HG03196 (cell line): ENCODE results near the gene RIMS1.

Experiments used
- ATAC-seq: cut with Tn5 transposase; IDR thresholded peaks from one replicate; pipeline ENCODE4 v1.9.1; 2021; ENCODE audit not compliant: unreplicated experiment

The RIMS1 gene

GRCh38 chr6:72412709-72413044 is 526.3 kb downstream of the RIMS1 start:
- no peak for ATAC-seq

- ATAC-seq: no peak
These were observed 527.5 kb downstream of the RIMS1 start for GRCh38 chr6:72413884-72414283.

DNA sequence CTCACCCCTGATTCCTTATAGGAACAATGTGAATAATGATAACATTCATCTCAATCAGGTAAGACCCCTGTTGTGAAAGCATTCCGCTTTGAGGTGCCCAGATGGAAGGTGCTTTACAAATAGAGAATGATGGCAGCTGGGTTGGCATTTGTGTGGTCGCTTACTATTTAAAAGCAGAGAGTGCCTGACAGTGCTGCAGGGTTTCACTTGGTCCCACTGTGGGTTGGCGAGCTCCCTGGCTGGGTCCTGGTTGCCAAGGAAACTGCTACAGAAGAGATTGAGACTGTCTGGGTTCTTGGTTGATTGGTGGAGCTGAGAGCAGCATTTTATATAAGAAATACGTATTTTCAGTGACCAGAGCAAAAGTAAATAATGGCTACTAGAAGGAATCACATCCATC is 528.3 kb downstream of the RIMS1 start:
- ATAC-seq: no peak

- no peak for ATAC-seq
These were observed 530.6 kb downstream of the RIMS1 start for GRCh38 chr6:72416744-72417465.

- no peak for ATAC-seq
These were observed 531.4 kb downstream of the RIMS1 start for GRCh38 chr6:72417759-72418158.

GRCh38 chr6:72418495-72418894 is 532.1 kb downstream of the RIMS1 start:
- ATAC-seq: no peak

DNA sequence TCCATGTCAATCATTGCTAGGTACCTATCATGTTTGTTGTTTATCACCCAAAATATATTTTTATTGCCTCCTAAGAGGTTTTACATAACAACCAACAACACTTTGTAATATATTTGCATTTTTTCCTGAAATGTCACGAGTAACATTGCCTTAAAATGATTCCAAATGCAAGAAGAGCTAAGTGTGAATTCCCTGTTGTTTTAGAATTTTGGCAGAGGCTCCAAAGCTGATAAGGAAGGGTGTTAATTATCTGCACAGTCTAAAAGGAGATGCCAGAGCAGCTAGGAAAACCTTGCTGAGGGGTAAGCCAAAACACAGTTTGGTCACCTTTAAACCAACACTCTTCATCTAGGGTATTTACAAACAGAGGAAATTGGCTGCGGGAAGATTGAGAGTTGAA is 533.6 kb downstream of the RIMS1 start:
- ATAC-seq: no peak

- ATAC-seq: no peak
These were observed 534.1 kb downstream of the RIMS1 start for GRCh38 chr6:72420409-72420808.

GRCh38 chr6:72421387-72421786 is 535.0 kb downstream of the RIMS1 start:
- no peak for ATAC-seq

GRCh38 chr6:72422171-72422570 is 535.8 kb downstream of the RIMS1 start:
- ATAC-seq: no peak

GRCh38 chr6:72424476-72424875 is 538.1 kb downstream of the RIMS1 start:
- no peak for ATAC-seq

DNA sequence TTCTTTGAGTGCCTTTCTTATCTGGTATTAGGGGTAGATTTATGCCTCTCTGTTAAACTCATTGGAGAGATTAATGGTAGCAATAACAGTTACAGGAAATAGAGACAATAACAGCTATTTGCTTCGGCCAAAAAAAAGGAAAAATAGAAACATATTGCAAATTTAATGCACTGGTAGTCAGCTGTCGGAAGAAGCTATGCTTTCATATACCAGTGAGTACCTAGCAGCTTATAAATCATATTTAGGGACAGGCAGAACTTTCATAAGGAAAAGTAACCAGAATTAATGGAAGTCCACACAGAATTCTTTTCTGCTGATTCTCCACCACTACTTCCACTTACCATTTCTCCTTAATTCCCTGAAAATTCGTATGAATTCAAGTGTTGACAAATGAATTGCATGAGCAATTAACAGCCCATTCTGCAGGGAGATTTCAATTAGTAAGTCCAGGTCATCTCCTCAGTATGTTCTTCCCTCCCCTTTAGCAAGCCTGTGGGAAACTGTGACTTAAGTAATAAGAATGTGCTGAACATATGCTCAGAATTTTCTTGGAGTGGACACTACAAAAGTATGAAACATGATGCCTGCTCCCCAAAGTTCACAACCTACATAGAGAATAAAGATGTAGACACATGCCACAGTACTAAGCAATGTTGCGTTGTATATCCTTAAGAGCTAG is 538.8 kb downstream of the RIMS1 start:
- ATAC-seq: no peak

DNA sequence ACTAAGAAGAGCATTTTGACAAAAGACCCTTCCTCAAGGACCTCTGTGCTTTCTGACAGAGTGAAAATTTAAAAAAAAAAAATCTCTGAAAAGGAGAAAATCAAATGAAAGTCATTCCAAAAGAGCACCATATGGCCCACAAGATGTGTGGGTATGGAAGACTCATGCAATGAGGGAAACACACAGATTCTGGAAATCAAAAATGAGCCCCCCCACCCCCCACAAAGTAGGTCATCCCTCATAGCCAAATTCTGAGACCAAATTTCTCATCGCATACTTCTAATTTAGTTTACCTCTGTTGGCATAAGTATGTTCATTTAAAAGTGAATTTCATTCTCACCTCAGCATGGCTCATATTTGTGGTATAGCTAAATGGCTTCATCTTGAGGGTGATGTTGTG is 554.3 kb downstream of the RIMS1 start:
- no peak for ATAC-seq

DNA sequence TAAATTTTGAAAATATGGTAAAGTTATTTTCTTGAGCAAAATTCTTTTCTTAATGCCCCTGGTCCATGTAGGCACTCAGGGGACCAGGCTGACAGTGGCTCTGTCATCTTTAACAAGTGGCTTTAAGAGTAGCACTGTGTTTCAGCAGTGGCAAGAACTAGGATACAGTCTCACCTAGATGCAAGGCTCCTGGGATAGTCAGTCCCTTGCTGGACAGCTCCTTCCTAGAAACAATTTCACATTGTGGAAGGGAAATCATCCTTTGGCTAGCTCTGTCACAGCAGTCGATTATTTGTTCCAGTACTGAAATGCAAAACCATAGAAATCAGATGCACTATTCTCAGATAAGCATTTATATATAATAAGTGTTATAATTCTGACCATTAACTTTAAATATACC is 560.1 kb downstream of the RIMS1 start:
- ATAC-seq: no peak
